ENCODE measurements around the gene SNCA. TPM values are rescaled to one million over a fixed set of nuclear protein-coding genes. Genes with fewer than 3 reads are reported as not detected.

SNCA gene
- total RNA-seq, 1 donor from 2014 or later, result not detected

GRCh38 chr4:89685277-89685676, 151.7 kb downstream of the SNCA start:
- no peaks in the 10 kb centered on the region for H3K27me3 ChIP-seq
- H3K27ac ChIP-seq, result no peak overlapping the region
- no peak for DNase-seq (ENCODE audit: low spot score in 2 of 2)
- H3K9me3 ChIP-seq, result no peaks in the 10 kb centered on the region
- TF ChIP-seq CTCF (IDR thresholded peaks at IDR 0.05), result no peak
- no peak overlapping the region for H3K4me3 ChIP-seq
- intact Hi-C loops (cut with DNase I), result no loop called here
- no peaks in the 10 kb centered on the region for H3K4me1 ChIP-seq
- H3K36me3 ChIP-seq, result no peaks in the 10 kb centered on the region

- intact Hi-C loops (cut with DNase I), result no loop called here
- no peaks in the 10 kb centered on the region for H3K27me3 ChIP-seq
- no peak overlapping the region for H3K27ac ChIP-seq
These were observed 152.4 kb downstream of the SNCA start for GRCh38 chr4:89684536-89684935.

GRCh38 chr4:89682808-89683207, 154.2 kb downstream of the SNCA start:
- Histone ChIP-seq H3K27me3 (no peaks in the 10 kb centered on the region), H3K27ac (no peak overlapping the region), H3K4me1 (no peaks in the 10 kb centered on the region), H3K4me3 (no peak overlapping the region), H3K9me3 (no peaks in the 10 kb centered on the region), H3K36me3 (no peaks in the 10 kb centered on the region)
- no peak for TF ChIP-seq CTCF (IDR thresholded peaks at IDR 0.05)
- intact Hi-C loops (cut with DNase I), result no loop called here
- DNase-seq (ENCODE audit: low spot score in 2 of 2), result no peak

More at GRCh38 chr4:89684536-89684935, 152.4 kb downstream of the SNCA start:
- Histone ChIP-seq H3K4me3 (no peak overlapping the region), H3K4me1 (no peaks in the 10 kb centered on the region), H3K36me3 (no peaks in the 10 kb centered on the region), H3K9me3 (no peaks in the 10 kb centered on the region)
- no peak for TF ChIP-seq CTCF (IDR thresholded peaks at IDR 0.05)
- DNase-seq (ENCODE audit: low spot score in 2 of 2), result no peak

- H3K9me3 ChIP-seq, result no peaks in the 10 kb centered on the region
- TF ChIP-seq CTCF (IDR thresholded peaks at IDR 0.05), result no peak
- DNase-seq (ENCODE audit: low spot score in 2 of 2), result no peak
- H3K4me3 ChIP-seq, result no peak overlapping the region
- no peaks in the 10 kb centered on the region for H3K27me3 ChIP-seq
- H3K36me3 ChIP-seq, result no peaks in the 10 kb centered on the region
- H3K4me1 ChIP-seq, result no peaks in the 10 kb centered on the region
- no peak overlapping the region for H3K27ac ChIP-seq
- intact Hi-C loops (cut with DNase I), result no loop called here
These were observed 155.3 kb downstream of the SNCA start for GRCh38 chr4:89681671-89682070.

- no peak for TF ChIP-seq CTCF (IDR thresholded peaks at IDR 0.05)
- Histone ChIP-seq H3K27me3 (no peaks in the 10 kb centered on the region), H3K36me3 (no peaks in the 10 kb centered on the region), H3K4me1 (no peaks in the 10 kb centered on the region), H3K4me3 (no peak overlapping the region), H3K27ac (no peak overlapping the region), H3K9me3 (no peaks in the 10 kb centered on the region)
- DNase-seq (ENCODE audit: low spot score in 2 of 2), result no peak
- intact Hi-C loops (cut with DNase I), result no loop called here
These were observed 155.7 kb downstream of the SNCA start for GRCh38 chr4:89681219-89681618.

GRCh38 chr4:89674876-89675459, 162.0 kb downstream of the SNCA start:
- no peaks in the 10 kb centered on the region for H3K4me1 ChIP-seq
- no peaks in the 10 kb centered on the region for H3K27me3 ChIP-seq
- H3K9me3 ChIP-seq, result no peaks in the 10 kb centered on the region
- no peak for TF ChIP-seq CTCF (IDR thresholded peaks at IDR 0.05)
- no peaks in the 10 kb centered on the region for H3K36me3 ChIP-seq
- intact Hi-C loops (cut with DNase I), result no loop called here
- no peak overlapping the region for H3K4me3 ChIP-seq
- H3K27ac ChIP-seq, result no peak overlapping the region
- no peak for DNase-seq (ENCODE audit: low spot score in 2 of 2)

Data from ascending aorta (tissue), 2 donors.